CD4-positive, alpha-beta T cell treated with Interleukin-4 for 1 hour (primary cell): Measurements from ENCODE around the gene MAGEF1.

Source experiments
- DNase-seq, 2 donors: peaks; one replicate each; pipeline ENCODE4 v3.0.0-alpha.2; 2020 to 2022

MAGEF1 gene

GRCh38 chr3:184688251-184688881, 23.5 kb downstream of the MAGEF1 start:
- no peak for DNase-seq

- DNase-seq, result peak; percentile 3 to 48
These were observed 24.4 kb downstream of the MAGEF1 start for GRCh38 chr3:184687363-184688015.

GRCh38 chr3:184685646-184686045, 26.2 kb downstream of the MAGEF1 start:
- no peak for DNase-seq

- DNase-seq, result no peak
These were observed 26.8 kb downstream of the MAGEF1 start for GRCh38 chr3:184685055-184685454.

GRCh38 chr3:184683900-184684560, 27.8 kb downstream of the MAGEF1 start:
- no peak for DNase-seq

- no peak for DNase-seq
These were observed 28.6 kb downstream of the MAGEF1 start for GRCh38 chr3:184683234-184683633.

DNA sequence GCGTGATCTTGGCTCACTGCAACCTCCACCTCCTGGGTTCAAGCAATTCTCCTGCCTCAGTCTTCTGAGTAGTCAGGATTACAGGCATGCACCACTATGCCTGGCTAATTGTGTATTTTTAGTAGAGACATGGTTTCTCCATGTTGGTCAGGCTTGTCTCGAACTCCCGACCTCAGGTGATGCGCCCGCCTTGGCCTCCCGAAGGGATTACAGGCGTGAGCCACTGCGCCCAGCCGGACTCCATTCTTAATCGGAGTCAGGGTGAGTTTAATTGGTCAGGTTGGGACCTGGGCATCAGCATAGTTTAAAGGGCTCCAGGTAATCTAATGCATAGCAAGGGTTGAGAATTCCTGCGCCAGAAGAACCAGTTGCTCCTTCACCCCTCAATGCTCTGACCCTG, 29.2 kb downstream of the MAGEF1 start:
- no peak for DNase-seq

- DNase-seq, result no peak
These were observed 31.2 kb downstream of the MAGEF1 start for GRCh38 chr3:184680385-184681345.

DNA sequence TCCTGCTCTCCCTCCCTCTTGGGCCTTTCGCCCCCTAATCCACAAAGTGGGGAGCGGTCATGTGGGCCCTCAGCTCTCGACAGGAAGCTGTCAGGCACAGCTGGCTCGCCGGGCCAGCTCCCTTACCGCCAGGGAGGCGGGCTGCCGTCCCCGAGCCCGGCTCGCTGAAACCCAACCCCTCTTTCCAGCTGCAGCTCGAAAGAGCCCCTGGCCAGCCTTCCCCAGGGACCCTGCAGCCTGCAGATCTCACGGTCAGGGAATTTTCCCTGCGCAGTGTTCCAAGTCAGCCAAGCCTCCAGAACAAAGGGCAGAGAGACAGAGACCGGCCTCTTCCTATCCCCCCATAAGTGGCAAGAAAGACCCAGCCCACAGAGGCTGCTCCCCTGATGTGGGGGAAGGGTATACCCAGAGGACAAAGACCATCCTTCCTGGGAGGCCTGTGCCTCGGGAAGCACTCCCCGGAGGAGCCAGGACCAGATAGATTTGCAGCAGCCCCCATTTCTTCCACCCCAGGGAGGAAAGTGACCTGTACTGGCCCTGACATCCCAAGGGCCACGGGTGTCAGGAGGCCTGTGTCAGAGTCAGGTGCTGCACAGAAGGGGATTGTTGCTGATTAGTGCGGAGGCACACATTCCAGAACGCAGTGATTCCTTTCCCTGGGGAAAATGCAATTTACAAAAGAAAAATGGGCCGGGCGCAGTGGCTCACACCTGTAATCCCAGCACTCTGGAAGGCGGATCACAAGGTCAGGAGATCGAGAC, 32.6 kb downstream of the MAGEF1 start:
- DNase-seq, result no peak

GRCh38 chr3:184678317-184679055, 33.4 kb downstream of the MAGEF1 start:
- no peak for DNase-seq

DNA sequence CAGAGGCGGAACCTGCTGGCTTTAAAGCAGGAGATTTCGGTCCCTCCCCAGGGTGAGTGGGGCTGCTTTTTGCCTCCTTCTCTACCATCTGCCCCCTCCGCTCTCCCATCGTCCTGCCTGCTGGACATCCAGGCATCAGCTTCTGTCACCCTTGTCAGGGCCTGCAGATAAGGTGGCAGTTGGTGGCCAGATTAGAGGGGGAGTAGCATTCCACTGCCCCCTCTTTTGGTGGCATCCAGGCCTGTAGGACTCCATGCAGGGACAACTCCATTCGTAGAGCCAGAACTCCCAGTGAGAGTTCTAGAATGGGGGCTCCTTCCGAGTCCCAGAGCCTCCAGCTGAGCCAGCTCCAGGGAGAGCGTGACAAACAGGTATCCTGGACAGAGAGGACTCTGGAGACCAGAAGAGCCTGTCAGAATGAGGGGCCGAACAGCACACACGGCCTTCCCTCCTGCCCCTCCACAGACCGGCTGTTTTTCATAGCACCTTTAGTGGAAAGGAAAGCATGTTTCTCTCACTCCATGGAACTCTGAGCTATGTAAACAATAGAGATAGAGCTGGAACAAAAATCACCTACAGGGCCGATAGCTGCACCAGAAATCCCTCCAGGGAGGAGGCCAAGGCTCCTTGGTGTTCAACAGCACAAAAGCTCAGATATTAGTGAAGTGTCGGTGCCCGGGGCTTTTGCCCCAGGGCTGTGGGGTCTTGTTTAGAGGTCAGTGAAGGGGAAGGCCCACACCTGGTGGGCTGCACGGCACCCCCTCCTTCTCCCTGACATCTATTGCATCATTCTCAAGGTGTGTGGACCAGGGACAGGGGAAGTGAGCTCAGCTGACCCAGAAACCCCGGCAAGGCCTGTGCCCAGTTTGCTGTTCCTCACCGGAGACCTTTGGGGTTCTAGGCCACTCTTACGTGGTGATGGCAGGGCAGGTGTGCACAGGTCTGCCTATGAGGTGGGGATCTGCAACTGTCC, 34.2 kb downstream of the MAGEF1 start:
- DNase-seq, result no peak

GRCh38 chr3:184676927-184677326, 34.9 kb downstream of the MAGEF1 start:
- peak in 1 of 2 donors; percentile 58 for DNase-seq

GRCh38 chr3:184674626-184675025, 37.2 kb downstream of the MAGEF1 start:
- no peak for DNase-seq

- no peak for DNase-seq
These were observed 38.6 kb downstream of the MAGEF1 start for GRCh38 chr3:184672977-184673870.

GRCh38 chr3:184672335-184672734, 39.5 kb downstream of the MAGEF1 start:
- no peak for DNase-seq

- no peak for DNase-seq
These were observed 41.7 kb downstream of the MAGEF1 start for GRCh38 chr3:184670091-184670602.

DNA sequence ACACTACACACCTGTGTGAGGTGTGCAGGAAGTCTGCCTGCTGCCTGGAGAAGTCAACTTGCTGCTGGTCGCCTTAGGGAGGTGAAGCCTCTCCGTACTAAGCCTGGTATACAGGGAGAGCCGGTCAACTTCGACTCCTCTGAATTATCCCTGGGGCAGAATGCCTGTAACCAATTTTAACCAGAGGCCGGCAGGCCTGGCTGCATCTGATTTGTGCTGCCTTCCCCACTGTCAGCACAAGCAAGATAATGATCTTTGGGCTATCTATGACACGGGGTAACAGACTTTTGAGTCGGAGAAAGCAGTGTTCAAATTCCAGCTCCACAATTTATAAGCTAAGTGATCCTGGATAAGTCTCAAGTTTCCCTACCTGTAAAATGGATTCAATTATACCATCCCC, 42.3 kb downstream of the MAGEF1 start:
- DNase-seq, result no peak

DNA sequence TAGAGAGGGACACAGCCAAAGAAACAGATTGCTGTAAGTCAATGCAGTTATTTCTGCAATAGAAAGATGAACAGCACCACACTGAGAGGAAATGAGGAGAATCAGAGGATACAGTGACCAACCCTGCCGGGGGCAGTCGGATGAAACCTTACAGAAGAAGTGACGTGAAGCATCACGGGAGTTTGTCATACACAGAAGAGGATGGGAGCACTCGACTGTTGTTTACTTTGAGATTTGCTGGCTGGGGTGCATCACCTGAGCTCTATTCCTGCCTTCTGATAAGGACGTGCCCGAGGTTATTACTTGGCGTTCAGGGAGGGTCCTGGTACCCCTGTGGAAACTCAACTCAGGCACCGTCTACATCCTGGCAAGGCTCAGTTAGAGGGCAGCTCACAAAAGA, 45.4 kb downstream of the MAGEF1 start:
- DNase-seq, result no peak

DNA sequence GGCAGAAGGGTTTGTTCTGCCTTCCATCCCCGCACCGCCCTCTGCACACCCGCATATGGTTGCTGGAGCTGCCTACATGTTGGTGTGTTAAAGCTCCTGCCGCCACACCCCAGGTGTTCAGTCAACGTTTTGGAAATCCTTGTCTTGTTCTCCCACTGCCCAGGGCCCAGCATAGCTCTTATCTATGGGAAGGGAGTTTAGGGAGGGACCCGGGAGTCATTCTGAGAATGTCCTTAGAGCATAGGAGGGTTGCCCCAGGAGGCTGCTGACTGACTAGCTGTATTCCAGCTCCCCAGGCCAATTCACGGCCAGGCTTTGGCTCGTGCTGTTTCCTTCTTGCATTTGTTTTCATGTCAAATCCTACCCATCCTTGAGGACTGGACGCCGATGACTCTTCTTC, 46.8 kb downstream of the MAGEF1 start:
- no peak for DNase-seq
